ENCODE data around the gene IL4R. TPM values are rescaled to one million over a fixed set of nuclear protein-coding genes. Genes with fewer than 3 reads are reported as not detected.
A peak's percentile ranks its signal among the peaks of the same experiment; 100 is the strongest.

Gene IL4R
- total RNA-seq, 1 donor from 2014 or later, result 143 TPM

GRCh38 chr16:27314986-27315332 is 1.2 kb downstream of the IL4R start:
- intact Hi-C loops (cut with DNase I), result no loop called here
- H3K27me3 ChIP-seq (ENCODE audit: low read depth), result no peaks in the 10 kb centered on the region
- peak overlapping the region; percentile 97 for H3K4me3 ChIP-seq
- DNase-seq (no peak), ATAC-seq (no peak)
- TF ChIP-seq CTCF (IDR thresholded peaks at IDR 0.05), result no peak
- H3K27ac ChIP-seq, result peak overlapping the region; percentile 100
- H3K9me3 ChIP-seq, result no peaks in the 10 kb centered on the region
- peaks cover 8% of the 10 kb centered on the region for H3K36me3 ChIP-seq
- H3K4me1 ChIP-seq, result peaks cover 63% of the 10 kb centered on the region

GRCh38 chr16:27315333-27316037 is 1.7 kb downstream of the IL4R start:
- Histone ChIP-seq H3K4me3 (peak overlapping the region; percentile 97), H3K9me3 (no peaks in the 10 kb centered on the region), H3K27me3 (ENCODE audit: low read depth) (no peaks in the 10 kb centered on the region), H3K4me1 (peaks cover 69% of the 10 kb centered on the region), H3K36me3 (peaks cover 11% of the 10 kb centered on the region), H3K27ac (peak overlapping the region; percentile 100)
- TF ChIP-seq CTCF (IDR thresholded peaks at IDR 0.05), result no peak
- intact Hi-C loops (cut with DNase I), result no loop called here
- ATAC-seq (peak; percentile 35 to 60), DNase-seq (peak; percentile 65)

GRCh38 chr16:27316038-27316680 is 2.4 kb downstream of the IL4R start:
- Histone ChIP-seq H3K4me1 (peaks cover 75% of the 10 kb centered on the region), H3K36me3 (peaks cover 11% of the 10 kb centered on the region), H3K27me3 (ENCODE audit: low read depth) (no peaks in the 10 kb centered on the region), H3K9me3 (no peaks in the 10 kb centered on the region), H3K4me3 (peak overlapping the region; percentile 97), H3K27ac (peak overlapping the region; percentile 100)
- intact Hi-C loops (cut with DNase I), result no loop called here
- ATAC-seq (no peak), DNase-seq (no peak)
- TF ChIP-seq CTCF (IDR thresholded peaks at IDR 0.05), result no peak

- TF ChIP-seq CTCF (IDR thresholded peaks at IDR 0.05), result no peak
- no peak for ATAC-seq
- intact Hi-C loops (cut with DNase I), result no loop called here
- no peaks in the 10 kb centered on the region for H3K27me3 ChIP-seq (ENCODE audit: low read depth)
- no peak for DNase-seq
- H3K27ac ChIP-seq, result peak overlapping the region; percentile 100
- H3K9me3 ChIP-seq, result no peaks in the 10 kb centered on the region
- H3K36me3 ChIP-seq, result peaks cover 11% of the 10 kb centered on the region
- H3K4me3 ChIP-seq, result peak overlapping the region; percentile 97
- peaks cover 87% of the 10 kb centered on the region for H3K4me1 ChIP-seq
Observed at GRCh38 chr16:27317320-27317719, 3.5 kb downstream of the IL4R start.

- intact Hi-C loops (cut with DNase I), result no loop called here
- DNase-seq (no peak), ATAC-seq (no peak)
- H3K9me3 ChIP-seq, result no peaks in the 10 kb centered on the region
- no peaks in the 10 kb centered on the region for H3K27me3 ChIP-seq (ENCODE audit: low read depth)
- H3K4me3 ChIP-seq, result peak overlapping the region; percentile 97
- H3K4me1 ChIP-seq, result peaks cover 87% of the 10 kb centered on the region
- no peak for TF ChIP-seq CTCF (IDR thresholded peaks at IDR 0.05)
- peaks cover 11% of the 10 kb centered on the region for H3K36me3 ChIP-seq
- peak overlapping the region; percentile 100 for H3K27ac ChIP-seq
Observed at GRCh38 chr16:27317738-27318391, 4.1 kb downstream of the IL4R start.

All from lower lobe of right lung (tissue), 2 donors.